HuH-7 (cell line): Measurements from ENCODE around the gene PPP3R2.
"Not testable (repeated sequence)": the region's sequence is repeated elsewhere in the genome, so short reads cannot be mapped to it uniquely, and the experiment has no call there.

Experiments
- DNase-seq: peaks from one replicate; pipeline ENCODE4 v3.0.0; 2011; ENCODE audit warnings: low spot score

PPP3R2 gene

GRCh38 chr9:101594796-101595195, at the start of gene PPP3R2:
TSS of gene PPP3R2 (minus strand) at chr9:101594969. CDS start at chr9:101594921, 48 bp downstream.
- no peak for DNase-seq

DNA sequence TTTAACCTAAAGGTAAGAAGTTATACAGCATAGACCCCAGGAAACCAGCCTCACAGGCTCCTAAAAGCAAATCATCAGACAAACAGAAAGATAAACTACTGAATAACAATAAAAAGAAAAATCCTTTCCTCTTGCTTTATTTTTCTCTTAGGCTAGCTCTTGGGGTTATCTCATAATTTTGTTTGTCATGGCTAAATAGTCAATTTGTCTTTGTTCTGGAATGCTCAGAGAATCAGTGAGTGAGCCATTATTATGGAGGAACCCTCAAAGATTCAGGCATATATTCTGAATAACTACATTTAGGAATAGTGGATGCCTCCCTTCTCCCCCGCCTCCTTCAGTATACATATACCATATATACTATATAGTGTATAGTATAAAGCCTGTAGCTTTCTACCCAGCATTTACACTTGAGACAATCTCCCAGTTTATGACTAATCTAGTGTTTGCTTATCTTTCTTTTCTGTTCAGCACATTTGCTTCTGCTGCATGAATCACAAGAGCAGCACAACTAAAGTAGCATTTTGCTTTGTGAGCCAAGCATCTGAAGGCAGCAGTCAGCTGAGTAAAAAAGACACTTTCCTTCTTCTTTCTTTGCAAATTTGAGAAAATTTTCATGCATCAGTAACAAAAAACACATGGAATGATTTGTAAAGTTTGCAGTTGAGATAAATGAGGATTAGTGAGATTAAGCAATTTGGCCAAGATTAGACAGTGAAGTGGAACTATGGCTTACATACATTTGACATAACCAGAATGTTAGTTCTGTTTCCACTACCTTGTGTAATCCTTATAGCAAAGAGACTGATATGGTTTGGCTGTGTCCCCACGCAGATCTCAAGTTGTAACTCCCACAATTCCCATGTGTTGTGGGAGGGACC, 45.3 kb upstream of the PPP3R2 start:
- DNase-seq, result no peak

DNA sequence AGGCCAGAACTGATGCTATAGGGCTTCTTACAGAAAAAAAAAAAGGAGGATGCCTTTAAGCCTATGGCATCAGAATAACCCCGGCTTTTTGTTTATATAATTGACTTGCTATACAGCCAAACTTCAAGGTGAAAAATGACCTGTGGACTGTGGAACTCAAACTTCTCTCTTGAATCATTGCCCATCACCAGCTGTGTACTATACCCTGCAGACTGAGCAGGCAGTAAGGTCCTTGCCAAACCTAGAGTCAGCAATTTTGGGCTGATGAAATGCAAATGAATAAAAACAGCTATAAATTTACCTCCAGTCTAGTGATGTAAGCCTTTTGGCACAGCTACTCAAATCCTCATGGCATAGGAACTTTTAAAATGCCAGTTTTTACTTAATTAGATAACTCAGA, 44.5 kb upstream of the PPP3R2 start:
- no peak for DNase-seq

DNA sequence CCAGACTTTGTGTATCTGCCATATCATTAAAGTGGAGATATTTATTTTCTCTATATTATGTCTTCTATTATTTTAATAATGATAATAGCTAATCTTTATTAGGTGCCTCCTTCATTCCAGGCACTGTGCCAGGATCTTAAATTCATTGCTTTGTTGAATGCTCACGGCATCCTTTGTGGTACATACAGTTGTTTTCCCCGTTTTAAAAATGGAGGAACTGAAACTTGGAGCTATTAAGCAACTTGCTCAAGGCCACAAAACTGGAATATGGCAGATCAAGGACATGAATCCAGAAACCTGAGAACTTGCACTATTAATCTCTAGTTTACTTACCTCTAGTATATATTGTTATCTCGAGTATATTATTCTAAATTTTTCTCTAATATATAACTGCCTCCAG, 41.5 kb upstream of the PPP3R2 start:
- DNase-seq, result no peak

- DNase-seq, result no peak
Observed at GRCh38 chr9:101635473-101635872, 40.7 kb upstream of the PPP3R2 start.

GRCh38 chr9:101634741-101635409, 40.1 kb upstream of the PPP3R2 start:
- DNase-seq, result no peak

GRCh38 chr9:101632611-101633010, 37.8 kb upstream of the PPP3R2 start:
- no peak for DNase-seq

- DNase-seq, result no peak
Observed at GRCh38 chr9:101631892-101632291, 37.1 kb upstream of the PPP3R2 start.

DNA sequence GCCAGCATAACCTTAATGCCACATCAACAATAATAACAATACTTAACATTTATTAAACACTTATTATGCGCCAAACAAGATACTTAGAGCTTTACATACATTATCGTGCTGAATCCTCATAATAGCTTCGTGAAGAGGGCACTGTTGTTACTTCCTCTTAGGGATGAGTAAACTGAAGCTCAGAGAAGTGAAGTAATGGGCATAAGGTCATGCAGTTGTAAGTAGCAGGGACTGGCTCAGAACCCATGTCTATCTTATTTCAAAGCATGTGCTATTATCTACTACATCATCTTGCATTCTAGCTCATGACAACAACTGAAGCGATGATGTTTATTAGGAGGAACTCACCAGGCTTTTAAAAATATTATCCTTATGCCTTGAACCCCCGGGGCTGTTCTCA, 34.9 kb upstream of the PPP3R2 start:
- no peak for DNase-seq

DNA sequence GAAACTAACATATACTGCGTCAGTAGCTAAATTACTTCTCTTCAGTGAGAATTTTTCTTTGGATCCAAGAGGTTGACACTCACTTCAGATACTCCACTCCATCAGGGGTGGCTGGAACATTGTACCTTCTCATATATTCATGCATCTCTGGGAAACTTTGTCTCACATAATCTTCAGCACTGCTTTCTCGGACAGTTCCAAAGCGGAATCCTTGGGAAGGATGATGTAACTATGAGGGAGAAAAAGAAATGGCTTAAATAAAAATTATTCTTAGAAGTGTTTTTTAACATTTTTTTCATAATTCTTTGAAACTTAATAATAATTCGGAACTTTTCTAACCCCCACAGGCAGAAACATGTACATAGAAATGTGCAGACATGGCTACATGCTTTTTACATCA, 33.4 kb upstream of the PPP3R2 start:
- no peak for DNase-seq

DNA sequence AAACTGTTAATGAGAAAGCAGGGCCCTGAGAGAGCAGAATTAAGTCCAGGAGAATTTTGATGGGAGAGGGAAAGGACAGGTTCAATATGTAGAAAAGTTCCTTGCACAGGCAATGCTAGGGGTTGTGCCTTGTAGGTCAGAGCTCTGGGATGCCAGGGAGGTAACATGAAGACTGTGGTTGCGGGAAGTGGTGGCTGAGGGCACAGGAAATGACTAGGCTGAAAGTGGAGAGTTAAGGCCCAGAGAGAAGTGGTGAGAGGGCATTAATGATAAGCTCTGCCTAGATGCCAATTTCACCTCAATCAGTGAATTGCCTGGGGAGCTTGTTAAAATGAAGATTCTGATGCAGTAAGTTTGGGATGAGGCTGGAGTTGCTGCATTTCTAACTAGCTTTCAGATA, 31.5 kb upstream of the PPP3R2 start:
- DNase-seq, result no peak

DNA sequence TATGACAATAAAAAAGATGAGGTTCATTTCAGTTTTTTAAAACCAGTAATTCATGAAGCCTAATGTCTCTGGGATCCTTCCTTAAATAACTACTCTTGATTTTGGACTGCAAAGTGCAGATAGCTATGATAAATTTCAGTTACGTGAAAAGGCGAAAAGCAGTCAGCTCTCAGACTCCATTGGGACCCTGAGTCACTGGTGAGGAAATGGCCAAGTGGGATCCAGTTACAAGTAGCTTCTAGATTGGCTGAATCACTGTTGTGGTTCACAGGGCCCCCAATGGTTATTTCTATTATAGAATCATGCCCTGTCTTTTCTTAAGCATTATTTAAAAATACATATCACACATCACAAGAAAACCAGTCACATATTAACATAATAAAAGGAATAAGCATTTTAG, 31.1 kb upstream of the PPP3R2 start:
- no peak for DNase-seq

DNA sequence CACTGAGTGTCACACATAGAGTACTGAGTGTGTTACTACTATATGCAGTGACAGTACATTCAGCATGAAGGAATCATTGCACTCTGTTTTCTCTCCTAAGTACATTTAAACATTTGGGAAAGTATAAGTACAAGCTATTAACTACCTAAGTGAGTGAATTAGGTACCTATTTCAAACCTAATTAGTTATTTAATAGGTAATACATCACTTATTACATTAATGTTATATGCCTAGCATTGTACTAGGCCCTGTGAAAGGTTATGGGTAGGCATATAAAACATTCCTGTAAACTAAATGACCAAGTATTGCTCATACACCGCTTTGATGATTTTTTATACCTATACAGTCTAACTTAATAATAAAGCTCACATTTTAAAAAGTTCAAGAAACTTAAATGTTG, 25.7 kb upstream of the PPP3R2 start:
- no peak for DNase-seq

- DNase-seq, result no peak
Observed at GRCh38 chr9:101618698-101619097, 23.9 kb upstream of the PPP3R2 start.

DNA sequence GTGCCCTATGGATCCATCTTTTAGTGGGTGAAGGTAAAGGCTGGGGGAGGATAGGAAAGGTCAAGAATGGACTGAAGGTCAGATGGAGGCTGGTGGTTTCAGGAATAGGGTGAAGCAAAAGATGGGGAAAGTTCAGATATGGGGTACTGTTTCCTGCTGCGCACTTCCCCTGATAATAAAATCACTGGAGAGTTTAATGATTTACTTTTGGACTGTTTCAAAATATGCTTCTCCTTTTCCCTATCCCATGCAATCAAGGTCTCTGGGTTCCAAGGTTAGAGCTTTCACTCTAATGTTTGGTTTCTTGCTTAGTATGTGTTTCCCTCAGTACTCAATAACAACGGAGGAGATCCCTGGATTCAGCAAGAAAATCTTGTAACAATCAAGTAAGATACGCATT, 10.8 kb upstream of the PPP3R2 start:
- no peak for DNase-seq

- no peak for DNase-seq
Observed at GRCh38 chr9:101604296-101604695, 9.5 kb upstream of the PPP3R2 start.

DNA sequence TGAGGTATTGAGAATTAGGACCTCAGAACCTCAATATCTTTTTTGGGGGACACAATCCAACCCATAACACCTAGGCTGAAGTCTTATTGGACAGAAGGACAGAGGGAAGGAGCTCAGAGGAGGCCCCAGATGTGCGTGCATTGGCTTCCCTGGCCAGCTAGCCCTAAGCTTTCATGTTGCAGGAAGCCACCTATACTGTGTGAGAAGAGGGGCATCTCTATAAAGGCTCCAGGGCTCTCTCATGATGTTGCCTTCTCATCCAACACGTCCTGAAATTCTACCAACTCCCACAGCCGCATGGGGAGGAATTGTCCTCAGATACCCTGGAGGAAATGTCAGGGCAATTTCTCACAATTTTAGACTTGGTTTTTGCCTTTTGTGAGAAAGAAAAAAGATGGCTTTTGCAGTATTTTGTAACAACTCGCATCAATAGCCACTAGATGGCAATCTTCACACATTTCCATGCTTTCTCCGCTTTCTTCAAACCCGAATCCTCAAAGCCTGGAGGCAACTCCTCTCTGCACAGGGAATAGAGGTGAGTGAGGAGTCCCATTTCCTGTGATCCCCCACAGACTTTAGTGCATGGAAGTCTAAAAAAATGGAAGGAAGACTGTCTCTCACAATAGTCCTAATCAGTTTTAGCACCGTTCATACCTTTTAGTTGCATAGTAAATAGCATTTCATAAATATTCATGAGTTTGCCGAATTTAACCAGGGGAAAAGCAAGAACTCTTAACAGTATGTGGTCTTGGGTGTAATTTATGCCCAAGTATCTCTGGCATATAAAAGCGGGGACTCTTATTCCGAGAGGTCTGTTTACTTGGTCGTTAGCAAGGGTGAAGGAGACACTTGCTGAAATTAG, 7.4 kb upstream of the PPP3R2 start:
- peak; percentile 74 for DNase-seq

GRCh38 chr9:101593345-101593744, 1.4 kb downstream of the PPP3R2 start:
- DNase-seq, result no peak

GRCh38 chr9:101592788-101593187, 2.0 kb downstream of the PPP3R2 start:
- no peak for DNase-seq

DNA sequence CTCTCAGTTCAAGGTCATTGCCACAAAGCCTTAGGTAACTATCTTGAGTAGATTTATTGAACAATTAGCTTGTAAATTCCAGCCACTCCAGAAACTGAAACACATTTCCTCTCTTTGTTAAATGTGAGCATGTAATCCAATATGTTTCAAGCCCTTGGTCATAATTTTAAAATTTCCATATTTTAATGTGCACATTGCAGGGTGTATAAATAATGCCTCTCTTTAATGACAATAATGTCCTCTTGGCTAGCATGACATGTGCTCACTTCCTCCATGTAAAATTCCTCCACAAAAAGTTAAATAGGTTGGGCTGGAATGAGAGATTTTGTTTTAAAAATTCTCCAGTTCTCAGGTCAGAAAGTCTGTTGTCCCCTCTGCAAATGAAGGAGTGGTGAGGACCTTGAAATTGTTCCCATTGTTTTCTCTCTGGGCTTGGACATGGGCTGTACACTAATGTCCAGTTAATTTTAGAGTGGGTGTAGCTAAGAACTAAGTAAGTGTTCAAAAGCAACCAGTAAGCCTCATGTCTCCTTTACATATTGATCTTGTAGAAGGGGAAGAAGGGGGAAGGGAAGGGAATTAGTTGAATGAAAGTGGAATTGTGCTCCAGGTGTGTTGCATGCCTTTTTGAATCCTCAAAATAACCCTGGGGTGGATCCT, 2.9 kb downstream of the PPP3R2 start:
- no peak for DNase-seq

DNA sequence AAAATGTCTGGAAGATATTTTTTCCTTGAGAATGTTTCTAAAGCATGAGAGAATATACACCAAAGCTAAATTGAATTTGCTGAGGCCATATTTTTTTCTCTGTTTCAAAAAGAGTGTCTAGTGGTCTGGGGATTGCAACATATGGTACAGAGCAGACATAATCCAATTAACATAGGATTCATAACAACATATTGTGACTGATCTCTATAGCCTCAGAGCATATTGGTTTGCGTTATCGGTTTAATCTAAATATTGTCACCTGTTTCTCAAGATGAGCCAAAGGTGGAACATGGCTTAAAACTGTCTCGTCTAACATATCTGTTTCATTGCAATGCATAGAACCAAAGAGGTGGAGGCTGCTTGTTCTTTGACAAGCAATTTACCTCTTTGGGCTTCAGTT, 3.9 kb downstream of the PPP3R2 start:
- DNase-seq, result no peak

DNA sequence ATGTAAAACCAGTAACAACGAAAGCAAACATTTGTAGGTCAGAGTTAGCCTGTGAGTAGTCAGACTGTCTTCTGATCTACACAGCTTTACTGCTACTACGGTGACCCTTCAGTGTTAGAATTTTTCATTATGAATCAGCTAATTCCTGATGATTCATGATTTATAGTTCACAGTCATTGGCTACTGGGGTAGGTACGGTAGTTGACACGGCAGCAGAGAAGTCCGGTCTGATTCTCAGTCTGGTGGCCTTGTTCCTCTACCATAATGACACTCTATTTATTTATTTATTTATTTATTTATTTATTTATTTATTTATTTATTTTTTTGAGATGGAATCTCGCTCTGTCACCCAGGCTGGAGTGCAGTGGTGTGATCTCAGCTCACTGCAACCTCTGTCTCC, 4.7 kb downstream of the PPP3R2 start:
- not testable (repeated sequence) for DNase-seq
